HEK293 (cell line): ENCODE data around the gene JADE3.

Experiments
- CTCF ChIP-seq: fragments of 450-650 bp; formaldehyde crosslinking; IDR thresholded peaks from 2 replicates; pipeline ENCODE4 v1.5.1; 2016; ENCODE audit warnings: missing biosample characterization, missing genetic modification characterization
- TCF7L2 ChIP-seq: IDR thresholded peaks from 2 replicates; pipeline ENCODE4 v1.6.1; 2011; ENCODE audit warnings: low read depth, mild to moderate bottlenecking, inconsistent platforms, low read length, moderate library complexity, borderline replicate concordance
- YY1 ChIP-seq: fragments of 450-650 bp; formaldehyde crosslinking; IDR thresholded peaks from 2 replicates; pipeline ENCODE4 v1.5.1; 2018; ENCODE audit warnings: missing biosample characterization, missing genetic modification characterization
- ZNF146 ChIP-seq: fragments of 450-650 bp; formaldehyde crosslinking; IDR thresholded peaks from 2 replicates; pipeline ENCODE4 v1.5.1; 2016; ENCODE audit warnings: missing biosample characterization, missing genetic modification characterization
- ZNF354C ChIP-seq: fragments of 450-650 bp; formaldehyde crosslinking; IDR thresholded peaks from 2 replicates; pipeline ENCODE4 v1.5.1; 2016; ENCODE audit warnings: missing biosample characterization, missing genetic modification characterization, low read depth, borderline replicate concordance
- ZNF596 ChIP-seq: fragments of 450-650 bp; IDR thresholded peaks from 2 replicates; pipeline ENCODE4 v1.5.0; 2018; ENCODE audit warnings: missing biosample characterization, mild to moderate bottlenecking, missing genetic modification characterization, moderate library complexity

GRCh38 chrX:47068214-47068613, 156.0 kb downstream of the JADE3 start:
- TF ChIP-seq YY1 (tag by site-specific recombination) (no peak), ZNF596 (tag by site-specific recombination) (no peak), CTCF (tag by site-specific recombination) (no peak), ZNF146 (no peak), ZNF354C (tag by site-specific recombination) (no peak), TCF7L2 (no peak)
